Naive thymus-derived CD4-positive, alpha-beta T cell (primary cell): ENCODE data around the gene DCAKD. TPM values are rescaled to one million over a fixed set of nuclear protein-coding genes. Genes with fewer than 3 reads are reported as not detected.

ENCODE experiments used
- ATAC-seq: fragments of 150-1000 bp; cut with Tn5 transposase; 2 replicates; pipeline ENCODE4 v1.10.0; 2021; ENCODE audit warnings: mild to moderate bottlenecking, moderate library complexity
- CTCF ChIA-PET: fragments of 350-600 bp; sonication (Branson Sonifier 250); formaldehyde crosslinking; loops from one replicate; lab custom pipeline; 2021; ENCODE audit warnings: antibody characterized with exemption; lab: Charles Lee
- POLR2A ChIA-PET: fragments of 350-600 bp; sonication (Branson Sonifier 250); formaldehyde crosslinking; loops from one replicate; lab custom pipeline; 2021; ENCODE audit warnings: antibody characterized with exemption, inconsistent platforms; lab: Charles Lee
- DNase-seq, 9 donors: peaks; one replicate each; pipeline versions ENCODE4 v3.0.0 to v3.0.0-alpha.2; 2020 to 2022; ENCODE audit warnings: mixed read lengths in 1 of 9
- H3K27ac ChIP-seq: one replicate; pipeline ENCODE4 v1.7.0; 2013; ENCODE audit warnings: mild to moderate bottlenecking, low read depth, low read length, moderate library complexity
- H3K27me3 ChIP-seq, 2 donors: one replicate each; pipeline ENCODE4 v1.7.0; 2013; ENCODE audit warnings: low read length in 2 of 2, mild to moderate bottlenecking in 2 of 2, moderate library complexity in 2 of 2; ENCODE audit not compliant: control insufficient read depth in 2 of 2, insufficient read depth in 2 of 2
- H3K36me3 ChIP-seq, 3 experiments: 1 replicate in 2 of 3; 2 replicates in 1 of 3; pipeline ENCODE4 v1.7.0; 2013; ENCODE audit warnings: low read length in 3 of 3, mild to moderate bottlenecking in 3 of 3, moderate library complexity in 1 of 3; ENCODE audit not compliant: insufficient read depth in 3 of 3, control insufficient read depth in 2 of 3
- H3K4me1 ChIP-seq, 2 donors: one replicate each; pipeline ENCODE4 v1.7.0; 2013; ENCODE audit warnings: low read length in 2 of 2, mild to moderate bottlenecking in 2 of 2, moderate library complexity in 1 of 2; ENCODE audit not compliant: control insufficient read depth in 2 of 2, insufficient read depth in 2 of 2
- H3K4me3 ChIP-seq: 2 replicates; pipeline ENCODE4 v1.7.0; 2013; ENCODE audit warnings: mild to moderate bottlenecking, low read length
- H3K9me3 ChIP-seq, 3 experiments: 1 replicate in 2 of 3; 2 replicates in 1 of 3; pipeline ENCODE4 v1.7.0; 2013; ENCODE audit warnings: low read length in 3 of 3; ENCODE audit not compliant: control insufficient read depth in 2 of 3
- H3K27ac Mint-ChIP-seq, 9 donors: one replicate each; pipeline ENCODE4 v1.8.0; 2020 to 2022; ENCODE audit warnings: mixed read lengths in 9 of 9, mild to moderate bottlenecking in 8 of 9, moderate library complexity in 5 of 9, inconsistent platforms in 2 of 9
- H3K27me3 Mint-ChIP-seq, 5 donors: one replicate each; pipeline ENCODE4 v1.8.0; 2021 to 2022; ENCODE audit warnings: mixed read lengths in 5 of 5, mild to moderate bottlenecking in 1 of 5
- H3K36me3 Mint-ChIP-seq, 5 donors: one replicate each; pipeline ENCODE4 v1.8.0; 2020 to 2022; ENCODE audit warnings: mixed read lengths in 5 of 5, mild to moderate bottlenecking in 3 of 5, inconsistent platforms in 1 of 5
- H3K4me1 Mint-ChIP-seq, 7 donors: one replicate each; pipeline ENCODE4 v1.8.0; 2020 to 2022; ENCODE audit warnings: mixed read lengths in 7 of 7, mild to moderate bottlenecking in 3 of 7, inconsistent platforms in 1 of 7
- H3K4me3 Mint-ChIP-seq, 10 donors: one replicate each; pipeline ENCODE4 v1.8.0; 2020 to 2022; ENCODE audit warnings: mild to moderate bottlenecking in 10 of 10, mixed read lengths in 10 of 10, moderate library complexity in 6 of 10, inconsistent platforms in 2 of 10
- H3K9me3 Mint-ChIP-seq, 11 donors: one replicate each; pipeline ENCODE4 v1.8.0; 2020 to 2022; ENCODE audit warnings: mixed read lengths in 11 of 11, mild to moderate bottlenecking in 4 of 11, inconsistent platforms in 1 of 11, moderate library complexity in 1 of 11
- intact Hi-C, 2 donors: fragments of 100-400 bp; cut with micrococcal nuclease; formaldehyde crosslinking; loops; one replicate each; pipeline ENCODE4 v1.15.1; 2023
- polyA plus RNA-seq, 2 donors: library from polyadenylated mRNA; unstranded; fragments of 300-500 nt; fragmentation: Illumina TruSeq; gene quantifications; one replicate each; pipeline ENCODE4 v1.2.3, GENCODE V29; 2021
- total RNA-seq, 6 experiments: library from RNA in 5 of 6; stranded (reverse) in 5 of 6; gene quantifications; 1 replicate in 5 of 6; 2 replicates in 1 of 6; pipeline ENCODE4 v1.2.3 and lab custom pipeline; 2021 to 2026

The DCAKD gene
- total and polyA plus RNA-seq, 7 experiments from 2014 or later: 14.2 to 36.8 (median 27.6) TPM

DNA sequence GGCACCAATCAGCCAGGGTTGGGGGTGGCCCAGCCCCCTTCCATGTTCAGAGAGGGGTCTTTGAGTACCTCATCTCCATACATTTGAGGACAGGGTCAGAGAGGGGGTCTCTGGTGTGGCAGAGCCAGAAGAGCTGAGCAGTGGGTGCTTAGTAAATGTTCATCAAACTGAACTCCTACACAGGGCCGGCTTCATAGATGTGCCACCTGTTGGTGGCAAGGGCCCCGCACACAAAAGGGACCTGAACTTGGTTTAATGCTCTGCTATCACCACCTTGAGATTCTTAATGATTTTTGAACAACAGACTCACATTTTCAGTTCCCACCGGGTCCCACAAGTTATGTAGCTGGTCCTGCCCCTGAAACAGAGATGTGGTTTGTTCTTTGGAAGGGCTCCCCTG, 74.4 kb downstream of the DCAKD start:
- ATAC-seq (no peak), DNase-seq (no peak)
- CTCF ChIA-PET: interaction anchor here (0.8 kb wide), 1 partner anchor 51 kb away, joined by 3 read pairs; no protein-coding TSS in a partner anchor
- H3K27ac ChIP-seq: no peak overlapping the region
- Mint-ChIP-seq H3K4me3 (no peak overlapping the region), H3K27ac (no peak overlapping the region), H3K36me3 (no peaks in the 10 kb centered on the region), H3K9me3 (peaks cover 0 to 1% (median 0%) of the 10 kb centered on the region in 11 donors), H3K27me3 (peaks cover 9 to 57% (median 28%) of the 10 kb centered on the region in 5 donors), H3K4me1 (peaks cover 0 to 4% (median 0%) of the 10 kb centered on the region in 7 donors)
- intact Hi-C loops: no loop called here
- H3K27me3 ChIP-seq: no peaks in the 10 kb centered on the region
- no peaks in the 10 kb centered on the region for H3K4me1 ChIP-seq
- H3K36me3 ChIP-seq: no peaks in the 10 kb centered on the region
- POLR2A ChIA-PET: no interaction called here
- no peak overlapping the region for H3K4me3 ChIP-seq
- H3K9me3 ChIP-seq: no peaks in the 10 kb centered on the region

DNA sequence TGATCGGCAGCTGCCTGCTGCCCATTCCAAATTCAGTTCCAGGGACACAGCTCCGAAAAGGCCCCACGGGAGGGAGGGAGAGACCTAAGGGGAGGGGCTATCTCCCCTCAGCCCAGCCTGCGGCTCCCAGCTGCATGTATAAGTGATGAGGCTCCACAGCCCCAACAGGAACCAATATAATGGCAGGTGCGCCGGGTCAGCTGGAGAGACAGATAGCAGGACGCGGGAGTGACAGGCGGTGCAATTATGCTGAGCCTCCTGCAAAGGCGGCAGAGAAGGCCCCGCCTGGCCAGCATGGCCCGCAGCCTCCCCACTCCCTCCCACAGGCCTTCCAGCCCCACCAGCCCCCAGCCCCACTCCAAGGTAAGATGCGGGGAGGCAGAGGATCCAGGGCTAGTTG, 75.2 kb downstream of the DCAKD start:
- POLR2A ChIA-PET: no interaction called here
- H3K27me3 ChIP-seq: no peaks in the 10 kb centered on the region
- intact Hi-C loops: no loop called here
- H3K9me3 ChIP-seq: no peaks in the 10 kb centered on the region
- Mint-ChIP-seq H3K9me3 (peaks cover 0 to 1% (median 0%) of the 10 kb centered on the region in 11 donors), H3K4me3 (no peak overlapping the region), H3K36me3 (no peaks in the 10 kb centered on the region), H3K4me1 (peaks cover 0 to 7% (median 0%) of the 10 kb centered on the region in 7 donors), H3K27me3 (peaks cover 8 to 63% (median 27%) of the 10 kb centered on the region in 5 donors), H3K27ac (no peak overlapping the region)
- no peaks in the 10 kb centered on the region for H3K4me1 ChIP-seq
- no peak overlapping the region for H3K27ac ChIP-seq
- ATAC-seq (no peak), DNase-seq (no peak)
- H3K36me3 ChIP-seq: no peaks in the 10 kb centered on the region
- CTCF ChIA-PET: no interaction called here
- no peak overlapping the region for H3K4me3 ChIP-seq

Other genes with a start within 250 kb of the DCAKD start
- gene GJC1, start 221.3 kb downstream of the DCAKD start, total RNA-seq: 1 to 10 TPM in 1 of 5 experiments, under 1 TPM in 1, not detected in 3; 0.20 to 1.4 TPM
- not detected for gene GJC1, start 221.3 kb downstream of the DCAKD start, polyA plus RNA-seq
- not detected for gene HIGD1B, start 203.7 kb downstream of the DCAKD start, total RNA-seq
- not detected for gene HIGD1B, start 203.7 kb downstream of the DCAKD start, polyA plus RNA-seq
- gene EFTUD2, start 152.2 kb downstream of the DCAKD start, total RNA-seq: 100 to 1,000 TPM in 4 of 5 experiments, 10 to 100 TPM in 1; 94.3 to 157 (median 120) TPM
- 10 to 100 TPM; 53.1 to 68.2 TPM for gene EFTUD2, start 152.2 kb downstream of the DCAKD start, polyA plus RNA-seq
- gene GFAP, start 136.1 kb downstream of the DCAKD start, total RNA-seq: not detected
- gene GFAP, start 136.1 kb downstream of the DCAKD start, polyA plus RNA-seq: under 1 TPM in 1 of 2 donors, not detected in 1; 0.16 TPM
- 10 to 100 TPM in 1 of 5 experiments, under 1 TPM in 1, not detected in 3; 0.17 to 57.2 TPM for gene KIF18B, start 103.9 kb downstream of the DCAKD start, total RNA-seq
- gene KIF18B, start 103.9 kb downstream of the DCAKD start, polyA plus RNA-seq: not detected
- under 1 TPM in 1 of 5 experiments, not detected in 4; 0.29 TPM for gene C1QL1, start 83.3 kb downstream of the DCAKD start, total RNA-seq
- not detected for gene C1QL1, start 83.3 kb downstream of the DCAKD start, polyA plus RNA-seq
- 100 to 1,000 TPM in 3 of 5 experiments, 10 to 100 TPM in 2; 59.5 to 136 (median 121) TPM for gene NMT1, start 9.7 kb upstream of the DCAKD start, total RNA-seq
- gene NMT1, start 9.7 kb upstream of the DCAKD start, polyA plus RNA-seq: 10 to 100 TPM; 37.5 to 64.1 TPM
- 1 to 10 TPM; 2.0 to 5.1 (median 3.2) TPM for gene PLCD3, start 80.9 kb upstream of the DCAKD start, total RNA-seq
- gene PLCD3, start 80.9 kb upstream of the DCAKD start, polyA plus RNA-seq: under 1 TPM in 1 of 2 donors, not detected in 1; 0.21 TPM
- 10 to 100 TPM; 17.9 to 59.5 (median 31.3) TPM for gene ACBD4, start 84.1 kb upstream of the DCAKD start, total RNA-seq
- 10 to 100 TPM; 12.3 to 13.9 TPM for gene ACBD4, start 84.1 kb upstream of the DCAKD start, polyA plus RNA-seq
- gene HEXIM1, start 96.8 kb upstream of the DCAKD start, total RNA-seq: 10 to 100 TPM; 28.5 to 41.3 (median 37.6) TPM
- 1 to 10 TPM; 5.1 to 6.1 TPM for gene HEXIM1, start 96.8 kb upstream of the DCAKD start, polyA plus RNA-seq
- 1 to 10 TPM; 2.2 to 8.2 (median 3.4) TPM for gene HEXIM2, start 110.2 kb upstream of the DCAKD start, total RNA-seq
- 1 to 10 TPM; 2.4 to 3.2 TPM for gene HEXIM2, start 110.2 kb upstream of the DCAKD start, polyA plus RNA-seq
- 100 to 1,000 TPM; 324 to 595 (median 396) TPM for gene FMNL1, start 170.3 kb upstream of the DCAKD start, total RNA-seq
- 10 to 100 TPM; 19.0 to 36.4 TPM for gene FMNL1, start 170.3 kb upstream of the DCAKD start, polyA plus RNA-seq
- 1 to 10 TPM in 1 of 5 experiments, under 1 TPM in 3, not detected in 1; 0.12 to 1.1 (median 0.58) TPM for gene SPATA32, start 210.5 kb upstream of the DCAKD start, total RNA-seq
- under 1 TPM; 0.31 to 0.59 TPM for gene SPATA32, start 210.5 kb upstream of the DCAKD start, polyA plus RNA-seq